UCSD-AML1 (cell line): Measurements from ENCODE around the gene PRDM10.
"Not testable (repeated sequence)": the region's sequence is repeated elsewhere in the genome, so short reads cannot be mapped to it uniquely, and the experiment has no call there.

ENCODE experiments used
- DNase-seq: peaks from one replicate; lab custom pipeline; 2025; ENCODE audit not compliant: unreplicated experiment; lab: John Stamatoyannopoulos, UW

Gene PRDM10

DNA sequence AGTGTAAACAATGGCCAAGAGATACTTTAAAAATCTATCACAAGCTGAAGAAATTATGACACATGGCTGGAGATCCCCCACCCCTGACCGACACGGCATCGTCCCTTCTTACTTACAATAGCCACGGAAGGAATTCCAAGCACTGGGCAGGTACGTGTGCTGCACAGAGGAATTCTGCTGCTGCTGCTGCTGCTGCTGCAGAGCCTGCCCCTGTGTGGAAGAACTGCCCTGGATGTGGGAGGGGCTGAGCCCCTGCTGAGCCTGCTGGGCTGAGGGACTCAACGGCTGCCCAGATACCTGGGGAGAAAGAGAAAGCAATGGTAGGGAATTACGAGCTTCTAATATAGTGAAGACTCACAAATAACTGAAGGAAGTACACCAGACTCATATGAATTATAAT, 92.3 kb downstream of the PRDM10 start:
- no peak for DNase-seq

DNA sequence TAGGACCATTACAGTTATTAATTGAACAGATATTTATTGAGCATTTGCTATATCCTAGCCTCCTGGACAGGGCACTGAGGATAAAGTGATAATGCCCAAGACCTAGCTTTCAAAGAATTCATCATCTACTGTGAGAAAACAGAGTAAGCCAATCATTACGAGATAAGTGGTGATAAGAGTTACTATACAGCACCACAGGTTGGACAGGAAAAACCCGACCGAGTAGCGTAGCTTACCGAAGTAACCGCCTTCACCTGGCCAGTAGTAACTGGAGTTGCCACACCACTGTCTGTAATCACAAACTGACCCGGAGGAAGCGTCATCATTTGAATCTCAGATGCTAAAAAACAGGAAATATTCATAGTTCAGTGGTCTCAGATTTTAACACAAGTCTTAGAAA, 97.2 kb downstream of the PRDM10 start:
- no peak for DNase-seq

DNA sequence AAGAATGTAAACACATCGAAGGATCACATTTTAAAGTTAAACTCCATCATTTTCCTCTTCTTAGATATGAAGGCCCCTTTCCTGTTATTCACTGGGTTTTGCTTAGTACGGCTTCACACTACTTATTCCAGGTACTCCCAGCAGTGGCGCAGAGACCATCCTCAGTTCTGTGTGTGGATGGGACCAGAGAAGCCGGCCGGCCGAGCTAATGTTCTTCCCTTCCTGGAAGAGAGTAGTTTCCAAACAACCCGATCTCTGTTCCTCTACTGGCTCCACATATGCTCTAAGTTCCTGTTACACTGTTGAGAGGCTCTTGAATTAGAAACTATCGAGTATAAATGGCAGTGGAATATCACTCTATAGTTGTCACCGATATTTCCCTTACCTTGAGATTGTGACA, 106.6 kb downstream of the PRDM10 start:
- DNase-seq = no peak

DNA sequence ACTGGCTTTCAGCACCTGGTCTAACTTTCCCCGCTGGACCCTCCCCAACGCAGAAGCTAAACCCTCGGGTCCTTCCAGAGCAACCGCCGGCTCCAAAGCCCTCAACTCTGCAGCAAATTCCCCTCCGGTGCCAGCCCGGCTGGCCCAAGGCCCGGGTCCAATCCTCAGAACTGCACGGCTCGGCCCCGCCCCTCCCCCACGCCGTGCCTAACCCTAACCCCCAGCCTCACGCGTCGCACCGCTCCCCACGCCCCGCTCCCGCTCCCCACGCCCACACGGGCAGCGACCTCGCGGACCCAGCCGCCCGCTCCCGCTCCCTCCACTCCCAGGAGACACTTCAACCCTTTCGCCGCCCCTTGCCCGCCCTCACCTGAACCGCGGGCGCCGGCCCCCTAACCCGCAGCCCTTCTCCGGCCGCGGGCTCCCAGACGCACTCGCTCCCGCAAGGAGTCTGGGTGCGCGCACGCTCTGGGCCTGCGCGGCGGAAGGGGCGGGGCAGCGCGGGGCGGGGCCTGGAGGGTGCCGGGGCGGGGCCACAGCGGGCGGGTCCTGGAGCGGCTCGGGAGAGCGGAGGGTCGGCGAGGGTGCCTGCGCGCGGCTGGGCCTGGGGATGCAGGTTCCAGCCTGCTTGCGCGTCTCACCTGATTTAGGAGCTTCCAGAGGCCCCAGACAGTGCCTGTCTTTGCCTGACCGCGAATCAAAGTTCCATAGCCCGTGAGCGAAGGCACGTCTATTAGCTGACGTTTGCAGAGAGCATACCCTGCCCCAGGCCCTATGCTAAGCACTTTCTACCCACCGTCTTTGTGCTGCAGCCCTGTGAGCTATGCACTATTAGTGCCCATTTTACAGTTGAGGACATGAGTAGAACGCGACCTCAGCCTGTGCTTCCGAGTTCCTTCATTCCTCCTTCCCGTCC, 107.3 kb downstream of the PRDM10 start, which contains the start of gene NFRKB:
TSS of gene NFRKB (minus strand) at position 453 of the 916 bp plus-strand sequence. CDS start 2,729 bp downstream, outside the sequence.
- peak; percentile 89 for DNase-seq

DNA sequence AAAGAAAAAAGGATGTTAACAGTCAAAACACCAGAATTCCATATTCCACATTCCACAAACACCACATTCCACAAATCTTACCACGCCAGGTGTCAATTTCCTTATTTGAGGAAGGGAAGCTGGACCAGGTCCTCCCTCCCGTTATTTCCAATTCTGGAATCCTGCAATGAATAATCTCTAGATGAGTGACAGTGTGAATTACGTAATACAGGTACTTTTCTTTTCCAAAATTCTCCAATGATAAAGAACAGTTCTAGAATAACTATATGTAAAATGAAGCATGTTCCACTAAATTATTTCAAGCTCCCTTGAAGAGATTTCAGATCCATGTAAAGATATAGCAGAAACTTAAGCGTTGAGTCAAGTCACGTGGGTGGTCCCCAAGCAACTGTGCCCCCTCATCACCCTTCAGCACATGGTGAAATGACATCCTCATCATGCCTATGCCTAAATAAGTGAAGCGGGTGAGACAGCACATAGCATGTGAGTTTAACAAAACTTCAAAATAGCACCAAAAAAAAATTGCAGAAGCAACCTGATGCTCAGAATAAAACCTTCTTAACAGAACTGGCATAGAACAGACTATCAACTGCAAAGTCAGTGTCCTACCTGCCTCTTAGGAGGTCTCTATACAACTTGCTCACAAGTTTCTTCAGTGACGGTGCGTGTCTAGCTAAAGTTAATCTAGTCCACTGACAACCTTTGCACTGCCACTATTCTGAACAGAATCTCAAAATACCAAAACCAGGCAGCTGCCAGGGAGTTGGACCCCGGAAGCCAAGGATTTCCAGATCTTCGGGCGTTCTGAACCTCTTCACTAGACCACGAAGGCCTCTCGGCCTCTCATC, 108.1 kb downstream of the PRDM10 start:
- no peak for DNase-seq

DNA sequence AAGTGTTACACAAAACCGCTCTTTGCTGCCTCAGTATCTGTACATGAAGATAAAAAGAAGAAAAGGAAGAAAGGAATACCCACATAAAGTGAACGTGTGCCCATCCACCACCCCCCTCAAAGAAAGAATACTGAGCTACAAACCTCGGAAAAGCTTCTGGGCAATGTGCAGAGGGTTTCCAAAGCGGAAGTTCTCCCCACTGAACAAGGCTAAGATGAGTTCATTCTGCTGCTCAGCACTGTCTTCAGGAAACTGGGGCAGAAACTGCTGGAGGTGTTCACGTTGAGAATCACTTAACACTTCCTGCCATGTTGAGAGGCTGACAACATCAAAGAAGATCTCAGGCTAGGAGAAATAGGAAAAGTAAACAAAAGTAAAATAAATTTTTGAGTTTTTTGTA, 114.2 kb downstream of the PRDM10 start:
- DNase-seq = no peak

DNA sequence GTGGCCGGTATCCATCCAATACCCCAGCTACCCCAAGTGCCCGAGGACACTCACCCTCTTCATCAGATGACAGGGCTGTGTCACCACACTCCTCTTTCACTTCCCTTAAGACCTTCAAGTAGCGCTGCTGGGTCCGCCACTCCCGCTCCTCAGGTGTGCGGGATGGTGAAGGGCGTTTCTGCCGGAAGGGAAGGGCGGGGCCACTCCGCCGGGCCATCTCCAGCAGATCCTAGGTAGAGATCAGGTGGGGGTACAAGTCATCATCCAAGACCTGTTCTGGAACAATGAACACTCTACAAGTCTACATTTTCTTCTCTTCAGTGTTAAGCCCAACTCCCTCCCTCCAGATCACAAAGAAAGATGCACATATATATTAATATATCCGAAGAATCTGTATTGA, 117.3 kb downstream of the PRDM10 start:
- DNase-seq = no peak

DNA sequence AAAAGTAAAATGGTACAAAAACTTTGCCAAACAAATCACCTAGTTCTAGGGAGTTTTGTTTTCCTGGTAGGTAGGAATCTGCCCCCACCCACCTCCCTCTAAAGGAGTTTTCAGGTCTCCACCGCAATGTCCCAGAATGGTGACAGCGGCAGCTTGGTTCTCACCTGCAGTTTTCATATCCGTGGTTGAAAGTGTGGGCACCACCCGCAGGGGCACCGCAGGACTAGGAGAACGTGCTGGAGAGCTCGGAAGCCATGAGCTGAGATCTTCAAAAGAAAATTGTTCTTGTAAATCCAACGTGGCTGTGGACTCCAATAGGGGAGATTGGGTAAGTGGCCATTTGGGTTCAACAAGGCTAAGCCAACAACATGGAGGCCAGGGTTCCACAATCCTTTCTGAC, 118.1 kb downstream of the PRDM10 start:
- DNase-seq = no peak

DNA sequence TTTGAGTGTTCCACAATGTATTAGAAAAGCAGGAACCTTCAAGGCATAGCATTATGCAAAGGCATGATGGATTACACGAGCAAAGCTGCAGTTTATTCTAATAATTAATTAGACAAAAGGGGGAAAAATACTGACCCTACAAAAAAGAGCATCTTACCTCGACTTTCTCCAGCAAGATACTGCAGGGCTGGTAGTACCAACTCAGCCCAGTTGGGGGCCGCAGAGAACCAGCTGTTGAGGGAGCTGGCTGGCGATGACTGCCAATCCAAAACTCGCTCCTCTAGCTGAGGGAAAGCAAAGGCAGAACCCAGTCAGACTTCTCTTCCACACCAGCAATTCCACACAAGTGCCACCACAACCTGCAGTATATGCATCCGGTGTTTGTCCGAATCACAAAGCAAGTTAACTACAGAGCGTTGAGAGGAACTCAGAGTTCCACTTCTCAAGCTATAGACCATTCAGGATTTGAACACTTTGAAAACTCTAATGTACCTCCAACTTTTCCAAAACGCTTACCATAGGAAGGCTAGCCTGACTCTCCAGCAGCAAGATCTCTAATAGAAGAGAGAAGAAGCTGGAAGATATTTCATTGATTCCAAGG, 121.0 kb downstream of the PRDM10 start:
- DNase-seq = peak; percentile 41

DNA sequence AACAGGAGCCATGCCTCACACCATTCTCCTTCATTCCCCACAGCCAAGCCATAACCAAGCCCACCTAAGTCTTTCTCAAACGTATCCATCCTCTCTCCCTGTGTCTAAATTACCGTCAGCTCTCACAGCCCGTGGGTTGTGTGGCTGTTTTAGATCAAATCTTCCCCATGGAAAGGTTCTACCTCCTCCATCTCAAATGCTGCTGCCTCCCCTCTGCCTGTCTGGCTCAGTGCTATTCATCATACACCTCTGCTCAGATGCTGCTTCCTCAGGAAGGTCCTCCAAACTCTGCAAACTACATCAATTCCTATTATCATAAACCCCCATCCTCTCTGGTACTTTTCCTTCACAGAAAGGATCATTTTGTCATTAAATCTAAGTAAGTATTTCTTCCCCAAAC, 122.3 kb downstream of the PRDM10 start:
- no peak for DNase-seq

DNA sequence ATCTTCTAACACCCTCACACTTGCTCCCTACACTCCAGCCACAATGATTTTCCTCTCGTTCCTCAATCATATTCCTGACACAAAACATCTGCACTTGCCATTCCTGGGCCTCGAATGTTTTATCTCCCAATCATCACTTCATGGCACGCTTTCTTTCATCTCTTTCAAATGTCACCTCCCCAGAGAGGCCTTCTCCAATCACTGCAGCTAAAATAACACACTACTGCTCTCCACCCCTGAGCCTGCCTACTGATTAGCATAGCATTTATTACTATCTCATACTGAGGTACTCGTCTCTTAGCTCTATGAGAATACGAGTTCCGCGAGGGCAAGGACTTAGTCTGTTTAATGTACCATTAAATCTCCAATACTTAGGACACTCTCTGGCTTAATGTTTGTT, 130.7 kb downstream of the PRDM10 start:
- DNase-seq = no peak

DNA sequence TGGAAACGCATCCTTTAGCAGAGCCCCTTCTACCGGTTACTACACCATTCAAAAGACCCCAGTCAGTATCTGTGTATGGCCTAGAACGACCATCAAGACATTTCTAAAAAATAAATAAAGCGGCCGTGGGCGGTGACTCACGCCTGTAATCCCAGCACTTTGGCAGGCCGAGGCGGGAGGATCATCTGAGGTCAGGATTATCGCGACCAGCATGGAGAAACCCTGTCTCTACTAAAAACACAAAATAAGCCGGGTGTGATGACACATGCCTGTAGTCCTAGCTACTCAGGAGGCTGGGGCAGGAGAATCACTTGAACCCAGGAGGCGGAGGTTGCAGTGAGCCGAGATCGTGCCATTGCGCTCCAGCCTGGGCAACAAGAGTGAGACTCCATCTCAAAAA, 134.0 kb downstream of the PRDM10 start:
- DNase-seq = not testable (repeated sequence)

DNA sequence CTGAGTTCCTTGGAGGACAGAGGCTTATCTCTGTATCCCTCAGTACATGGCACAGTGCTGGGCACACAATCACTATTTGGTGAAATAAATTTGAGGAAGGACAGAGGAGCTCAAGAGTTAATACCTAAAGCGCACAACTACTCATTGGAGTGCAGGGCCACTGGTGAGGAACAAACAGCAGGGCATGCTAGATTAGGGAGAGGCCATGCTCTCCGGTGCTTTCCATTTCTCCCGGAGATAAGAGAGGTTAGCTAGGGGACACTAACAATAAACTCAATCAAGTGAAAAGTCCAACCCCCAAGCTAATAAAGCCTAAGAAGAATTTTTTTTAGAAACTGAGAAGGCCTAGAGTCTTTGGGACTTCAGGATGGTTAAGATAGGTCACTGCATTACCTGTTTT, 136.3 kb downstream of the PRDM10 start:
- DNase-seq = no peak

DNA sequence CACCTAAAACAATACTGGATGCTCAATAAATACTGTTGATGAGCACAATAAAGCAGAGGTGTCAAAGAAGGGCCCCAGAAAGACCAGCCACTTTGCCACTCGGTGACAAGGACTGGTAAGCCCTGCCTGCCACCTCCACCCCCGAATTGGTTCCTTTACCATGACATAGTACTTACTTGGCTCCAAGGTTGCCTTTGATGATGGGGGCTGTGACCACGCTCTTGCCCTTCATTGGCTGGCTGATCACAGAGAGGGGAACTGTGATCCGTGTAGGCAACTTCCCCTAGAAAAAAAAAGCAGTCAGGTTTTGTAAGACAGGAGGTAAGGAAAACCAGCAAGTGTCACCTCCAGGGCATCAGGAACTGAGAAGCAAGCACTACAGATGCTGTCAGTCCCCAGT, 136.9 kb downstream of the PRDM10 start:
- DNase-seq = no peak

DNA sequence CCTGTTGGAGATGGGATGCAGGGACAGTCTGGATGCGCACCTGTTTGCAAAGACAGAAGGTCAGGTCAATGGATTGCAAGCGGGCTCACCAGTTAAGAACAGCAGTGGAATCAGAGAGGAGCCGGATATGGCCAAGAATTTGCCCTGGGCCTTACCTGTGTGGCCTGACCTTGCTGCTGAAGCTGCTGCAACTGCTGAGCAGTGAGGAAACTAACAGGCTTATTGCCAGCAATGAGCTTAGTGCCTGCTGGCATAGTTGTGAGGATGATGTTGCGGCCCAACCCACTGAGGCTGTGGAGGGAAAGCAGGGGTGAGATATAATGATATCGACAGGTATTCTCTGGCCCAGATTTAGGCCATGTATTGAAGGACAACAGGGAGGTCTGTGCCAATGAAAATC, 137.8 kb downstream of the PRDM10 start:
- no peak for DNase-seq

DNA sequence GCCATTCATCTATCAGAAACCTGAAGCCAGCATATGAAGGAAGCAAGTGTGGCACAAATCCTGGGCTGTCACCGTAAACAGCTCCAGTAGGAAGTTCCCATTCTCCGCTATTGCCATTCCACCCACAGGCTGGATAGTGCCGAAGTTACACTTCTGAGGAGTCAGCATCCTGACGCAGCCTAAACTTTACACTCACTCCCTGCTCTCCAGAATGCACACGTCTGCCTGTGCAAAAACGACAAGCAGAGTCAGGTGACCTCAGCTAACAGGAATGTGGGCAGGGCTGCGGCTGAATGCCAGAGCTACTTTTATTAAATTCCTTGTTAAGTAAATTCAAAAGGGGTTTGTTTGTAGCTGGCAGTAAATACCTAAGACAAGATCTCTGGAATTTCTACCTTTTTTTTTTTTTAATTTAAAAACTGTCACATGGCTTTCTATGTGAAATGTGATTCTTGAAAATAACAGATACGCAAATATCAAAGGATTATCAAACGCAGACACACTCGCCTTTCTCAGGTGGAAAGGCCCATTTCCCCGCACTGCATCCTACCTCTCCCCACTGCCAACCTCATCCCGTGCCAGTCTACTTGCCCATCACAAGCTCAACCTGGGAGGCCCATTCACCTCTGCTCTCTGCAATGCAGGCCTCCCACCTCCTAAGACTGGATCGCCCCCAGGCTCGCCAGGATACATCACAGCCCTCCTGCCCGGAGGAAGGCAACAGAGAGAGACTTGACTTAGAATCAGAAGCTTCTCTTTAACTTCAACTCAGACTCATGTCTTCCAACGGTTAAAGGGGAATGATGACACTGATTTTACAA, 140.7 kb downstream of the PRDM10 start:
- DNase-seq = no peak

DNA sequence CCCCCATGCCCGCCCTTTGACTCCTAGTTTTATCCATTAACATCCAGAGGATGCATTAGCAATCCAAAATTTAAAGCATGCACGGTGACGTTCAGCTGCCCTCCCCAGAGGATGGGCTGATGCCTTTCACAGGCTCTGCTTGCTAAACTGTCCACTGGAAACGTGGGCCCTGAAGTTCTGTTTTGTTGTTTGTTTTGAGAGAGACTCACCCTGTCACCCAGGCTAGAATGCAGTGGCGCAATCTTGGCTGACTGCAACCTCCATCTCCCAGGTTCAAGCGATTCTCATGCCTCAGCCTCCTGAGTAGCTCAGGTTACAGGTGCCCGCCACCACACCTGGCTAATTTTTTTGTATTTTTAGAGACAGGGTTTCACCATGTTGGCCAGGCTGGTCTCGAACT, 146.6 kb downstream of the PRDM10 start:
- no peak for DNase-seq

DNA sequence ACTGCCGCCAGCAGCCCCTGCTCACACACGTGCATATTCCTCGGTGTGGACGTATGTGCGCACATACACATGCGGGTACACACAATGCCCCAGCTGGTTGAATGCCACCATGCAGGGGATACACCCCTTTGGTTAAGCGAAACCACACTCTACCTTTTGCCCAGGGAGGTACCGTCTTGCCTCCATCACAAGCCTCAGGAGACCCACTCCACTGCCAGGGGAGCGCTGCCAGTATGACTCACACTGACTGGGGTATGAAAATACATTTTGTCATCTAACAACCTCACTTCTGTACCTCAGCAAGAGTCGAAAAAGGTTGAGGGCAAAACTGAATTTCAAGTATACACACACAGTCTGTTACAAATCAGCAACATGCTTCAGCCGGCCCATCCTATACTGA, 147.5 kb downstream of the PRDM10 start:
- DNase-seq = no peak

DNA sequence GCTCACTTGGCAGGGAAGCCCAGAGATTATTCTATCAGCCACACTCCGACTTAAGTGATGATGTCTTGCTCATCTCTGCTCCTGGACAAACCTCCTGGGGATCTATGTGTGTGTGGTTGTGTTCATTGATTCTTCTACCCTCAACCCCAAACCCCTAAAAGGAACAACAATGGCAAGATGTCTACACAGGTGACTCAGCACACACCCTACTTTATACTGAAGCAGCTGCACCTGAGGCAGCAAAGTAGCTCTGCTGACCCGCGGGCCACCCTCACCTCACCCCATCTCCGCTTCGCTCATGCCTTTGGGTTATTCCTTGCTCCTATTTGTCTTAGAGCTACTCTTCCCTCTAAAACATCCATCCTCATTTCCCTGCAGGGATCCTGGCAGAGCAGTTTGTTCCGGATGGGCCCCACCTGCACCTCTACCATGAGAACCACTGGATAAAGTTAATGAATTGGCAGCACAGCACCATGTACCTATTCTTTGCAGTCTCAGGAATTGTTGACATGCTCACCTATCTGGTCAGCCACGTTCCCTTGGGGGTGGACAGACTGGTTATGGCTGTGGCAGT, 148.3 kb downstream of the PRDM10 start:
- DNase-seq = no peak

DNA sequence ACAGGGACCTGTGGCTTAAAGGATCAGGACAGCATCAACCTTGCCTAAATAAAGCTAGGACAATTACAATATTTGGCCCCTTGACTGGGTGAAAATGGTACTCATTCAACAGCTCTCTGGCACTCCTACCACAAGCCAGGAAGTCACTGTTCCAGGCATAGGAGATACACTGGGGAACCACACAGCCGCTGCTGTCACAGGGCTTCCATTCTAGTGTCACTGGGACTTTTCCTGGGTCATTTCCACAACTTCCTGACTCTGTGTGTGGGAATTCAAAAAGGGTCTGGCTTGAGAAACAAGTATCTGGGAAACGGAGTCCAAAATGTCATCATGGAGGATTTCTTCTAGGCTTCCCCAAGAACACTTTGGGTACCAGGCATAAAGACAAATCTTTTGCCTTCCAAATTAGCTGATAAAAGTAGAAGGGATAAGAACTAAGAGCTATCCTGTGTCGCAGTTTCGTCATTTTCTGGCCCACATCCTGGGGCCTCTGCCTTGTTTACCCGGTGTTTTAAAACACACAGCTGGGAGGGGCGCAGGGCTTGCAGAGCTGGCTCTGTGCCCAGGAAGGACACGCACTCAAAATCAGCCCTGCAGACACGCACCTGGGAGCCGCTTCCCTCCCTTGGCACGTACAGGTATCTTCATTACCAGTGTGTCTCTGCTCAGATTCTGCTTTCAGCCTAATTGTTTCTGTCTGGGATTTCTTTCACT, 149.0 kb downstream of the PRDM10 start:
- no peak for DNase-seq
